ENCODE data around the gene HIRIP3.

- no peak for TF ChIP-seq POLR2A (IDR thresholded peaks at IDR 0.05; ENCODE audit: extremely low read depth, insufficient read length)
- no peak for TF ChIP-seq CTCF (IDR thresholded peaks at IDR 0.05; ENCODE audit: low read depth, low read length)
- TF ChIP-seq MYC (IDR thresholded peaks at IDR 0.05; ENCODE audit: low read depth, low read length) = no peak
Observed at GRCh38 chr16:30025156-30025555, 29.7 kb upstream of the HIRIP3 start.
